K562 (cell line): ENCODE data around the gene CLEC2L. TPM values are rescaled to one million over a fixed set of nuclear protein-coding genes. Genes with fewer than 3 reads are reported as not detected.

Experiments used
- ARID4B ChIP-seq: sonication (generic); formaldehyde crosslinking; IDR thresholded peaks from 2 replicates; pipeline ENCODE4 v1.8.0; 2022; ENCODE audit warnings: mild to moderate bottlenecking, missing genetic modification reagents
- BRCA1 ChIP-seq, 2 experiments: fragments of 450-650 bp in 1 of 2; sonication (generic) in 1 of 2; formaldehyde crosslinking in 1 of 2; IDR thresholded peaks; 2 replicates each; pipeline versions ENCODE4 v1.5.0 to v1.6.1; 2017 to 2020; ENCODE audit warnings: mild to moderate bottlenecking in 1 of 2, missing genetic modification reagents in 1 of 2
- CREB3 ChIP-seq: fragments of 450-650 bp; conservative IDR thresholded peaks from 2 replicates; pipeline ENCODE4 v1.6.1; 2016; ENCODE audit warnings: missing genetic modification characterization, low read depth, mild to moderate bottlenecking, missing compliant biosample characterization, moderate library complexity
- DPF2 ChIP-seq: fragments of 450-650 bp; IDR thresholded peaks from 2 replicates; pipeline ENCODE4 v1.6.1; 2016
- FOXJ3 ChIP-seq: sonication (generic); formaldehyde crosslinking; IDR thresholded peaks from 2 replicates; pipeline ENCODE4 v1.4.0; 2020; ENCODE audit warnings: mild to moderate bottlenecking, missing genetic modification reagents
- FOXM1 ChIP-seq, 2 experiments: fragments of 450-650 bp in 1 of 2; sonication (generic) in 1 of 2; formaldehyde crosslinking in 1 of 2; IDR thresholded peaks; 2 replicates each; pipeline versions ENCODE4 v1.6.1 to v1.9.0; 2017 to 2022; ENCODE audit warnings: low read depth in 2 of 2, mild to moderate bottlenecking in 2 of 2, missing genetic modification reagents in 1 of 2, moderate library complexity in 1 of 2
- HIVEP1 ChIP-seq: fragments of 250-450 bp; sonication (Bioruptor Pico); IDR thresholded peaks from 2 replicates; pipeline ENCODE4 v1.4.0; 2020; ENCODE audit warnings: mild to moderate bottlenecking
- HSF4 ChIP-seq: fragments of 250-450 bp; sonication (Bioruptor Pico); IDR thresholded peaks from 2 replicates; pipeline ENCODE4 v2.1.2; 2022; ENCODE audit warnings: mild to moderate bottlenecking, moderate library complexity, borderline replicate concordance
- KAT7 ChIP-seq: sonication (generic); formaldehyde crosslinking; IDR thresholded peaks from 2 replicates; pipeline ENCODE4 v1.8.0; 2022; ENCODE audit warnings: missing genetic modification reagents, mild to moderate bottlenecking, borderline replicate concordance
- MAX ChIP-seq: sonication (generic); formaldehyde crosslinking; IDR thresholded peaks from 2 replicates; pipeline ENCODE4 v1.9.0; 2022; ENCODE audit warnings: mild to moderate bottlenecking, missing genetic modification reagents
- MITF ChIP-seq: IDR thresholded peaks from 2 replicates; pipeline ENCODE4 v1.6.1; 2014; ENCODE audit warnings: antibody characterized with exemption
- OTX1 ChIP-seq: fragments of 450-650 bp; formaldehyde crosslinking; IDR thresholded peaks from 2 replicates; pipeline ENCODE4 v1.4.0; 2022; ENCODE audit warnings: mild to moderate bottlenecking
- SRSF1 ChIP-seq: fragments of 200-400 bp; formaldehyde crosslinking; IDR thresholded peaks from 2 replicates; pipeline ENCODE4 v1.6.1; 2017; ENCODE audit warnings: mild to moderate bottlenecking, low read depth, low read length, moderate library complexity
- YY1 ChIP-seq, 3 experiments: IDR thresholded peaks; 2 replicates each; pipeline ENCODE4 v1.6.1; 2011; ENCODE audit warnings: low read length in 2 of 3, mild to moderate bottlenecking in 2 of 3, moderate library complexity in 2 of 3, borderline replicate concordance in 1 of 3, control low read depth in 1 of 3, low read depth in 1 of 3; ENCODE audit not compliant: insufficient read depth in 3 of 3, insufficient replicate concordance in 2 of 3, control insufficient read depth in 1 of 3, insufficient read length in 1 of 3; ENCODE audit errors: extremely low read depth in 1 of 3
- ZFX ChIP-seq: sonication (generic); formaldehyde crosslinking; IDR thresholded peaks from 2 replicates; pipeline ENCODE4 v1.8.0; 2022; ENCODE audit warnings: mild to moderate bottlenecking, missing genetic modification reagents, moderate library complexity
- ZNF395 ChIP-seq: fragments of 200-800 bp; sonication (Bioruptor generic); IDR thresholded peaks from 2 replicates; pipeline ENCODE4 v1.6.1; 2017; ENCODE audit warnings: missing genetic modification characterization, missing compliant biosample characterization
- polyA plus RNA-seq, 8 experiments: library from polyadenylated mRNA; depleted of rRNA in 4 of 8; stranded (reverse) in 5 of 8; unstranded in 3 of 8; fragments of >200 nt; fragmentation: Nextera tagmentation in 2 of 8; fragmentation: Illumina TruSeq in 1 of 8; extraction: Ambion mirVana in 2 of 8; extraction: Trizol in 1 of 8; gene quantifications; 2 replicates each; pipeline versions ENCODE4 v1.2.1 to v1.2.3, GENCODE V29; 2011 to 2014; ENCODE audit warnings: inconsistent platforms in 1 of 8, missing spikeins in 1 of 8
- total RNA-seq, 7 experiments: library from RNA; depleted of rRNA in 6 of 7; stranded (reverse); fragments of >200 nt in 6 of 7; fragmentation: Illumina TruSeq in 2 of 7; extraction: Trizol in 2 of 7; gene quantifications; 2 replicates each; pipeline versions ENCODE4 v1.2.1 to v1.2.3, GENCODE V29; 2011 to 2021; ENCODE audit warnings: low replicate concordance in 1 of 7

Gene CLEC2L
- total and polyA plus RNA-seq, 9 of the 15 experiments (the other 6 are each of a cell fraction or from before 2014, with no cell fraction given): 0.84 to 5.5 (median 1.8) TPM

GRCh38 chr7:139542308-139543151, 19.0 kb downstream of the CLEC2L start (continued):
- TF ChIP-seq FOXJ3: no peak
- TF ChIP-seq YY1 (IDR thresholded peaks at IDR 0.05; ENCODE audit: borderline replicate concordance in 1 of 3, control insufficient read depth in 1 of 3, extremely low read depth in 1 of 3, insufficient read depth in 3 of 3, insufficient read length in 1 of 3, insufficient replicate concordance in 2 of 3, low read depth in 1 of 3, low read length in 2 of 3): no peak
- TF ChIP-seq KAT7 (CRISPR knock-in tag): no peak
- peak; percentile 97 for TF ChIP-seq MAX (CRISPR knock-in tag)
- no peak for TF ChIP-seq DPF2
- no peak for TF ChIP-seq CREB3 (tag)
- TF ChIP-seq FOXM1 (IDR thresholded peaks at IDR 0.05; ENCODE audit: low read depth): no peak
- no peak; the same call in none of the 2 replicates for TF ChIP-seq FOXM1 (CRISPR knock-in tag; IDR thresholded peaks at IDR 0.05; ENCODE audit: low read depth)
- TF ChIP-seq OTX1 (CRISPR knock-in tag): peak; percentile 10; the same call in 1 of the 2 replicates
- TF ChIP-seq MITF: no peak
- no peak for TF ChIP-seq HIVEP1 (CRISPR knock-in tag)
- peak; percentile 46; the same call in 1 of the 2 replicates for TF ChIP-seq ZNF395 (CRISPR knock-in tag)
- no peak for TF ChIP-seq HSF4 (CRISPR knock-in tag)
- TF ChIP-seq ZFX (CRISPR knock-in tag): no peak
- TF ChIP-seq SRSF1: no peak
- TF ChIP-seq BRCA1 (IDR thresholded peaks at IDR 0.05): no peak
- 0 out of 2 replicates have a peak, but pooled peaks have one; percentile 68 for TF ChIP-seq BRCA1 (CRISPR knock-in tag; IDR thresholded peaks at IDR 0.05)
- TF ChIP-seq ARID4B (CRISPR knock-in tag): peak; percentile 56; the same call in 1 of the 2 replicates
